RWPE1 (cell line): ENCODE results near the gene EEF1A2.

Experiments
- CTCF ChIA-PET: fragments of 350-600 bp; sonication (Branson Sonifier 250); formaldehyde crosslinking; extraction: SDS; loops from one replicate; lab custom pipeline; 2021; lab: Yijun Ruan, JAX
- POLR2A ChIA-PET: fragments of 400-600 bp; formaldehyde crosslinking; extraction: SDS; loops from one replicate; lab custom pipeline; 2020; ENCODE audit warnings: antibody characterized with exemption; ENCODE audit not compliant: low non-redundant PET; lab: Yijun Ruan, JAX
- DNase-seq: peaks from one replicate; pipeline ENCODE4 v3.0.0; 2012; ENCODE audit warnings: low spot score
- H3K27ac ChIP-seq: fragments of 450-650 bp; 2 replicates; pipeline ENCODE4 v1.5.1; 2017
- TF ChIP-seq, protein P1 (sequence below): fragments of 450-650 bp; conservative IDR thresholded peaks from 2 replicates; pipeline ENCODE4 v1.5.1; 2017; ENCODE audit warnings: low read depth, mild to moderate bottlenecking

EEF1A2 gene

DNA sequence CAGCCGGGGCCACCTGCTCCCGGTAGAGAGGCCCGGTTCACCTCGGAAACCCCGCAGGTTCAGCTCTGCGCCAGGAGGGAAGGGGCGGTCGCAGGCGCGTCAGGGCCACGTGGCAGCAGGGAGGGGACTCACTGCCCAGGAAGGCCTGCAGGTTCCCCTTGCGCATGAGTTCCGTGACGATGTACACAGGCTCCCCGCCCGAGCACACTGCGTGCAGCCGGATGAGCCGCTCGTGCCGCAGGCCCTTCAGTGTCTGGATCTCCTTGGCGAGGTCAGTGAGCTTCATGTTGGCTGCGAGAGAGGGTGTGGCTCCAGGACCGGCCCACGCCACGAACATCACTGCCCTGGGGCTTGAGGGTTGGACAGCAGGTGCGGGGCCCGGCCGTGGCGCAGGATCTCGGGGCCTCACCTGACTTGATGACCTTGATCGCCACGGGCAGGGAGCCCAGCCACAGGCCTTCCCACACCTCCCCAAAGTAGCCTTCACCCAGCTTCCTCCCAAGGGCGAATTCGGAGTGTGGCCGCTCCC, 43.2 kb upstream of the EEF1A2 start:
- no peak for DNase-seq
- ChIA-PET POLR2A (interaction anchor here (0.8 to 1.7 kb wide), 2 partner anchors 13 to 21 kb away, joined by 3 to 4 read pairs; no protein-coding TSS in a partner anchor), CTCF (interaction anchor here (0.6 to 1.1 kb wide), 4 partner anchors 40 to 442 kb away, joined by 3 to 6 read pairs (median 3); no protein-coding TSS in a partner anchor)
- no peak overlapping the region; the same call in 1 of the 2 replicates for H3K27ac ChIP-seq
- TF ChIP-seq, protein P1, sequence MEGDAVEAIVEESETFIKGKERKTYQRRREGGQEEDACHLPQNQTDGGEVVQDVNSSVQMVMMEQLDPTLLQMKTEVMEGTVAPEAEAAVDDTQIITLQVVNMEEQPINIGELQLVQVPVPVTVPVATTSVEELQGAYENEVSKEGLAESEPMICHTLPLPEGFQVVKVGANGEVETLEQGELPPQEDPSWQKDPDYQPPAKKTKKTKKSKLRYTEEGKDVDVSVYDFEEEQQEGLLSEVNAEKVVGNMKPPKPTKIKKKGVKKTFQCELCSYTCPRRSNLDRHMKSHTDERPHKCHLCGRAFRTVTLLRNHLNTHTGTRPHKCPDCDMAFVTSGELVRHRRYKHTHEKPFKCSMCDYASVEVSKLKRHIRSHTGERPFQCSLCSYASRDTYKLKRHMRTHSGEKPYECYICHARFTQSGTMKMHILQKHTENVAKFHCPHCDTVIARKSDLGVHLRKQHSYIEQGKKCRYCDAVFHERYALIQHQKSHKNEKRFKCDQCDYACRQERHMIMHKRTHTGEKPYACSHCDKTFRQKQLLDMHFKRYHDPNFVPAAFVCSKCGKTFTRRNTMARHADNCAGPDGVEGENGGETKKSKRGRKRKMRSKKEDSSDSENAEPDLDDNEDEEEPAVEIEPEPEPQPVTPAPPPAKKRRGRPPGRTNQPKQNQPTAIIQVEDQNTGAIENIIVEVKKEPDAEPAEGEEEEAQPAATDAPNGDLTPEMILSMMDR = no peak

DNA sequence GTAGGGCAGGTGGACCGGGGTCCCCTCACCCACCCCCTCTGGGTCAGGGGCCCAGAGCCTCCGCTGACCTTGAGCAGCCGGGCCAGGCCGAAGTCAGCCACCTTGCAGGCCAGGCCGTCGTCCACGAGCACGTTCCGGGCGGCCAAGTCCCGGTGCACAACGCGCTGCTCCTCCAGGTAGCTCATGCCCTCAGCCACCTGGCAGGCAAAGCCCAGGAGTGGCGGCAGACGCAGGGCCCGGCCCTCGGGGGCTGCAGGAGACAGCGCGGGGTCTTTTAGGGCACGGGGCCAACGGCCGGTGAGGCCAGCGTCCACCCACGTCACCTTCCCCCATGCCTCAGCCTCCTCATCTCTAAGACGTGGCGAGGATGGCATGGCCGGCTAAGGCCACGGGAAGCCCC, 42.5 kb upstream of the EEF1A2 start:
- TF ChIP-seq, protein P1 = no peak
- ChIA-PET POLR2A (interaction anchor here (1.7 kb wide), 1 partner anchor 14 kb away, joined by 4 read pairs; no protein-coding TSS in a partner anchor), CTCF (interaction anchor here (0.6 to 1.1 kb wide), 3 partner anchors 41 to 443 kb away, joined by 3 to 6 read pairs (median 4); no protein-coding TSS in a partner anchor)
- no peak for DNase-seq
- no peak overlapping the region; the same call in 1 of the 2 replicates for H3K27ac ChIP-seq

DNA sequence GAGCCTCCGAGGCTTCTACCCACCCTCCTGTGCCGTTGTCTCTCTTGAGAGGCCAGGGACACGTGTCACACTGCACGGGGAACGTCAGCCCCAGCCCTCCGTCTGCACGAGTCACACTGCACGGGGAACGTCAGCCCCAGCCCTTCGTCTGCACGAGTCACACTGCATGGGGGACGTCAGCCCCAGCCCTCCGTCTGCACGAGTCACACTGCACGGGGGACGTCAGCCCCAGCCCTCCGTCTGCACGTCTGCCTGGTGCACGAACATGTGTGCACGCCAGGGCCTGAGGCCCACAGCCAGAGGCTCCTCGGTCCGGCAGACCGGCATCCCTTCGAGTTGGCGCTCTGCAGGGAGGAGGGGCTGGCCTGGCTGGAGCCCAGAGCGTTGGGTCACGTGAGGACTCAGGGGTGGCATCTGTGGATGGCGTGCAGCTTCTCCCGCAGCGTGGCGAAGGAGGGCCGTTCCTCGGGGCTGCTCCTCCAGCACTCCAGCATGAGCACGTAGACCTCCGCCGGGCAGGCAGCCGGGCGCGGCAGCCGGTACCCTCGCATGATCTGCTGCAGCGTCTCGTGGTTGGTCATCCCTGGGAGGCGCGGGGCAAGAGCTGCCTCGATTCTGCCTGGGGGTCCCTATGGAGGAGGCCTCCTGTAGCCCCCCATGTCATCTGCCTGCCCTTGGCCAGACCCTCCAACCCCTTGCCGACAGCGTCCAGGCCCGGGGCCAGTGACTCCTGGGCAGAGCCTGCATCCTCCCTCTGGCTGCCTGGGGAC, 41.7 kb upstream of the EEF1A2 start:
- ChIA-PET CTCF (interaction anchor here (0.8 to 1.1 kb wide), 4 partner anchors 20 to 159 kb away, joined by 3 to 4 read pairs (median 4); no protein-coding TSS in a partner anchor), POLR2A (interaction anchor here (1.7 kb wide), 1 partner anchor 15 kb away, joined by 4 read pairs; no protein-coding TSS in a partner anchor)
- no peak for DNase-seq
- TF ChIP-seq, protein P1 = no peak
- H3K27ac ChIP-seq = peak overlapping the region; percentile 20; the same call in 1 of the 2 replicates

DNA sequence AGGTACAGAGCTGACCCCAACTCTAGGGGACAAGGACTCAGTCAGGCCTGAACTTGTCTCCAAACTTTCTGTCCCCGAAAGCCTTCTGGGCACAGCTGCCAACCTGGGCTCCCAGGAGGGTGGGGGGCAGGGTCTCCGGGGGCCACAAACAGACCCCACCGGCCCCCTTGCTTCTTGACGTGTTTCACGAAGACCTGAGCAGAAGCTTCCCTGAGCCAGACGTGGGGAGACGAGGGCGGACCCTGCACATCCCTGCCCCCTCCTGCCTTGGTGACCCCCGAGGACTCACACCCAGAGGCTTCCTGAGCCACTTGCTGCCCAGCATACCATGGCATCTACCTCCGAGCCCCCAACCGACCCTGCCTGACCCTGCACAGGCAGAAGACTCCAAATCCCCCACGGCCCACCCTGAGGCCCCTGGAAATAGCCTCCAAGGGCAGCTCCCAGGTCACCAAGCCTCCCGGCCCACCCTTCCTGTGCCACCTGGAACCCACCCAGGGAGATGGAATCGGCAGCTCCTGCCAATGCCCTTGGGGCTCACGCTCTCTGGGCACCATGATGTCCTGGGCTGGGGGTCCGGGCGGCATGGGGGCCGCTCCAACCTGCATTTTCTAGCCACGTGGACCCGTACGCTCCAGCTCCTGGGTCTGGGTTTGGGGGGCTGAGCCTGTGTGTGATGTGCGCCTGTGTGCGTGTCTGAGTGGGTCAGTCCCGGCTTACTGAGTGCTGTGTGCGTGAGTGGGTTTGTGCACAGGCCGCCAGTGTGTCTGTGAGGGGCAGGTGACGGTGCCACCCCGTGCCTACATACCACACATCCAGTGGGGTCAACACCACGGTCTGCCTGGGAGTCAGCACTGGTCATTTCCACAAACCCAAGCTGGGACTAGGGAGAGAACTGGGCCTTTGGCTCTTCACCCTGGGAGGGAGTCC, 40.8 kb upstream of the EEF1A2 start:
- CTCF ChIA-PET = interaction anchor here (0.7 to 2.7 kb wide), 4 partner anchors 18 to 158 kb away, joined by 3 to 13 read pairs (median 4); no protein-coding TSS in a partner anchor
- DNase-seq = no peak
- TF ChIP-seq, protein P1 = no peak
- POLR2A ChIA-PET = interaction anchor here (0.8 to 1.2 kb wide), 5 partner anchors 12 to 371 kb away, joined by 3 to 4 read pairs (median 3); partner anchors contain the start of gene GMEB2
- peak overlapping the region; percentile 96 for H3K27ac ChIP-seq

DNA sequence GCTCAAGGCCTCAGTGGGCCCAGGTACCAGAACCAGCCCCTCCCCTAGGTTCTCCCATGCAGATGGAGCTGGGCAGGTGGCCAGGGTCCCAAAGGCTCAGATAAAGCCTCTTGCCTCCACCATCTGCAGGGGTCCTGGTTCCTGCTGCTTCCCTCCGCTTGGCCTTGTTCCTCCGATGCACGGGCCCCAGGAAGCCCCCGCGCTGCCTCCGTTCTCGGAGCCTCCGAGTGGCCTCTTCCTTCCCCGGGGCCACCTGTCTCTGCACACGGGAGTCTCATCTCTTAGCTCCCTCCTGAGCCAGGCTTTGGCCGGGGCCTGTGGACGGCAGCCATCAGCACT, 40.2 kb upstream of the EEF1A2 start:
- H3K27ac ChIP-seq = peak overlapping the region; percentile 96
- ChIA-PET POLR2A (interaction anchor here (0.6 to 1.7 kb wide), 8 partner anchors 13 to 372 kb away, joined by 3 to 8 read pairs (median 4); partner anchors contain the start of gene GMEB2), CTCF (interaction anchor here (0.6 to 2.7 kb wide), 12 partner anchors 8 to 141 kb away, joined by 3 to 13 read pairs (median 4); no protein-coding TSS in a partner anchor)
- no peak for DNase-seq
- TF ChIP-seq, protein P1 = no peak
